HG03139 (cell line): ENCODE results near the gene TJP3.
"Not testable (repeated sequence)": the region's sequence is repeated elsewhere in the genome, so short reads cannot be mapped to it uniquely, and the experiment has no call there.

Source experiments
- ATAC-seq: cut with Tn5 transposase; IDR thresholded peaks from one replicate; pipeline ENCODE4 v1.9.1; 2021; ENCODE audit not compliant: unreplicated experiment

Gene TJP3, protein sequence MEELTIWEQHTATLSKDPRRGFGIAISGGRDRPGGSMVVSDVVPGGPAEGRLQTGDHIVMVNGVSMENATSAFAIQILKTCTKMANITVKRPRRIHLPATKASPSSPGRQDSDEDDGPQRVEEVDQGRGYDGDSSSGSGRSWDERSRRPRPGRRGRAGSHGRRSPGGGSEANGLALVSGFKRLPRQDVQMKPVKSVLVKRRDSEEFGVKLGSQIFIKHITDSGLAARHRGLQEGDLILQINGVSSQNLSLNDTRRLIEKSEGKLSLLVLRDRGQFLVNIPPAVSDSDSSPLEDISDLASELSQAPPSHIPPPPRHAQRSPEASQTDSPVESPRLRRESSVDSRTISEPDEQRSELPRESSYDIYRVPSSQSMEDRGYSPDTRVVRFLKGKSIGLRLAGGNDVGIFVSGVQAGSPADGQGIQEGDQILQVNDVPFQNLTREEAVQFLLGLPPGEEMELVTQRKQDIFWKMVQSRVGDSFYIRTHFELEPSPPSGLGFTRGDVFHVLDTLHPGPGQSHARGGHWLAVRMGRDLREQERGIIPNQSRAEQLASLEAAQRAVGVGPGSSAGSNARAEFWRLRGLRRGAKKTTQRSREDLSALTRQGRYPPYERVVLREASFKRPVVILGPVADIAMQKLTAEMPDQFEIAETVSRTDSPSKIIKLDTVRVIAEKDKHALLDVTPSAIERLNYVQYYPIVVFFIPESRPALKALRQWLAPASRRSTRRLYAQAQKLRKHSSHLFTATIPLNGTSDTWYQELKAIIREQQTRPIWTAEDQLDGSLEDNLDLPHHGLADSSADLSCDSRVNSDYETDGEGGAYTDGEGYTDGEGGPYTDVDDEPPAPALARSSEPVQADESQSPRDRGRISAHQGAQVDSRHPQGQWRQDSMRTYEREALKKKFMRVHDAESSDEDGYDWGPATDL

GRCh38 chr19:3708207-3708931 lies at the start of gene TJP3:
TSS of gene TJP3 (plus strand) at chr19:3708384. CDS start at chr19:3728433, 20,049 bp downstream.
- ATAC-seq: no peak

DNA sequence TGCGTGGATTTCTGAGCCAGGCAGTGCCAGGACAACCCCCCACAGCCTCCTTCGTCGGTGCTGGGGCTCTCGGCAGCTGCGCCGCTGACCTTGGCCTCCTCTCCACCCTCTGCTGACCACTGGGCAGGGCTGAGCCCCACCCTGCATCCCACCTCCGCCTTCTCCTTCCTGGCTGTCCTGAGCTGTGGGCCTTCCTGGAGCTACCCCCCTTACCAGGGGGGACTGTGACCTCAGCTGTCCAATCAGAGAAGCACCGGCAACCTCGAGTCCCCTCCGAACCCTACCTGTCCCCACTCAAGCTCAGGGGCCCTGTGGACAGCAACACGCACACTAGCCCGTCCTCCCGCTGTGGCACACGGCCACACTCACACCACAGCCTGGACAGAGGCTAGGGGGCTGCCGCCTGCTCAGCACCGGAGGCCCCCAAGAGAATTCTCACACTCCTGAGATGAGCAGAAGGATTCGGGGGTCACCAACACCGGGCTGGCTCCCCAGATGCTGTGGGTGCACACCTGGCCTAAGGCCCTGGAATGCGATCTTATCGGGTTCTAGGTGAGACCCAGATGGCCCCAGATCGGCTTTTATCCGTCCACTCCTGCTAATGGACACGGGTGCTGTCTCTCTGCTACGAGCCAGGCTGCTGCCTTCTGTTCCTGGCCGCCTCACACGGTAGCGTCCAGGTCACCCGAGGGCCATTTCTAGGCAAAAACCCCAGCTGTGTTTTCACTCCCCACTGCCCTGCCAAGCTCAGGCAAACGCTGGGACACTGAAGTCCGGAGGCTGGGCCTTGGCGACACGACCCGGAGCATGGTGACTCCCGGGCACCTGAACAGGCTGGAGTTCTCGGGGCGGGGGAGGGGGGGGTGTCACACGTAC lies 49.1 kb upstream of the TJP3 start:
- ATAC-seq: no peak

- no peak for ATAC-seq
Observed at GRCh38 chr19:3659746-3660112, 48.5 kb upstream of the TJP3 start.

DNA sequence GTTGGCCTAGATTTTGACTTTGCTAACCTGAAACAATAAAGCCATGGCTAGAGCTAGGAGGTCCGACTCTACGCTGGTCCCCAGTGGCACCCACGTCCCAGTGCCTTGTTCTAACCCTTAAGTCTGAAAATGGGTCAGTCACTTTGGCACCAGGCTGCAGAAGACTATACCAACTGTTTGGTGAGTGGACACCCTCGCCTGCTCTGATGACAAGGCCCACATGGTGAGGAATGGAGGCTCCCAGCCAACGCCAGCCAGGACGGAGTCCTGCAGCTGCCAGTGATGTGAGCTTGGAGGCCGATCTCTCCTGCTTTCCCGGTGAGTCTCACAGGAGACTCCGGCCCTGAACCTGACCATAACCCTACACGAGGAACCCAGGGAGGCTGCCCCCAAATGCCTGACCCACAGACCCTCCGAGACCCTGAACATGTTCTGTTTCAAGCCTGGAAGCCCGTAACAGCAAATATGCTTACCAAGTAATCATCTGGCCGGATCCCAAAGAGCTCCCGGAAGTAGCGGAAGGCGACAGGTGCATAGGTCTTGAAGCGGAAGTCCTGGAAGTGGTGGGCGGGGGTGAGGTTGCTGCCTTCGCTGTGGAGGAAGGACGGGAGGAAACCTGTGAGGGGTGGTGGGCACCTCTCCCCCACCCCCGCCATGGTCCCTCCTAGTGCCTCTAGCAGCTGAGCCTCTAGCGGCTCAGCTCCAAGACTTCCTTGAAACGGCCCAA lies 47.5 kb upstream of the TJP3 start:
- no peak for ATAC-seq

GRCh38 chr19:3661284-3662238 lies 46.6 kb upstream of the TJP3 start:
- ATAC-seq: no peak

GRCh38 chr19:3663838-3664237 lies 44.3 kb upstream of the TJP3 start:
- ATAC-seq: no peak

GRCh38 chr19:3664879-3665642 lies 43.1 kb upstream of the TJP3 start:
- no peak for ATAC-seq

DNA sequence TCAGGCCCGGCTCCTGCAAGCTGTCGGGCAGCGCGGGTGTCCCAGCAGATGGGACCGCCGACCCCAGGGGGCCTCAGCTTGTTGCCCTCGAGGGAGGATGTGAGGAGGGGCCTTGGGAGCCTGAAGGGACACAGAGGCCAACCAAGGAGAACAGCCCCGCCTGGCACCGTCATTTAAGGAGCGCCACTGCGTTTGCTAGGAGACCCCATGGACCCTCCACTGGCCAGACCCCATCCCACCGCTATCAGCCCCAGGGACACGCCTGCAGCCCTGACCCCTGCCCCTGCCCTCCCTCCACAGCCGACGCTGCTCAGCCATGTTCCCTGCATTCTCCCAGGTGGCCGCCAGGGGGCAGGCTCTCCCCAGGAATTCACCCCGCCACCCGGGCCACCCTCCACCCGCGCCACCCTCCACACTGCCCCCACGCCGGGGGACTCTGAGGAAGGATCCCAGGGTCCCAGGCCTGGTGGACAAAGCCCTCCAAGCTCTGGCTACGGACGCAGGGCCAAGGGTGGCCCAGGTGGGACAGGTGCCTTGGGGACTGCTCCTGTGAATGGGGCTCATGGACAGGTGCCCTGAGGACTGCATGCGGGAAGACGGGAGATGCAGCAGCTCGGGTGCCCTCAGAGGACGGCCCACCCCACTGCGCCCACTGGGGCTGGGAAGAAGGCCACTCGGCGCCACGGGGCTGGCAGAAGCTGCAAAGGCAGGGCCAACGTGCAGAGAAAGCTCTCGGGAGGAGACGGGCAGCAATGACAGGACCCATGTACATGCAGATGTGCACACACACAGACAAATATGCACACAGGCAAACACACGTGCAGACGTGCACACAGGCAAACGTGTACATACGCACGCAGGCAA lies 42.3 kb upstream of the TJP3 start:
- no peak for ATAC-seq

DNA sequence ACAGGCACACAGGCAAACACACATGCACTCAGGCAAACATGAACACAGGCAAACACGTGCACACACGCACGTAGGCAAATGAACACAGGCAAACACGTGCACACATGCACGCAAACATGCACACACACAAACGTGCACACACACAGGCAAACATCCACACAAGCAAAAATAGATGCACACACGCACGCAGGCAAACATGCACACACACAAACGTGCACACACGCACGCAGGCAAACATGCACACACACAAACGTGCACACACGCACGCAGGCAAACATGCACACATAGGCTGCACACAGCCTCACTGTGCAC lies 41.7 kb upstream of the TJP3 start:
- not testable (repeated sequence) for ATAC-seq

- ATAC-seq: no peak
Observed at GRCh38 chr19:3667037-3667638, 41.0 kb upstream of the TJP3 start.

DNA sequence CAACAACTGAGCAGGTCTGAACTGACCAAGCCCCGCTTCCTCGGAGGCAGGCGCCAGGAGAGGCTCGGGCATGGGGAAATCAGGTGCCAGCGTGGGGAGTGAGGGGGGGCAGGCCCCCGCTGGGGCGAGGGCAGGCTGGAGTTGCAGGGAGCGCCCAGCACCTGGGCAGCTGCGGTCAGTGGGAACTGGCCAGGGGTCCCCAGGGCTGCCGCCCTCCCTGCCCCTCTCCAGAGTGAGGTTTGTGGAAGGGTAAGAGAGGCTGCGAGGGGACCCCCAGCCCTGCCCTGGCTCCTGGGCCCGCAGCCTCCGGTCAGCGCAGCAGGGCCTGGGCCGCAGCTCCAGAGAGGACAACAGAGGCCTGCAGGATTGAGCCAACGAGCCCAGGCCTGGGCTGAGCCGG lies 40.4 kb upstream of the TJP3 start:
- no peak for ATAC-seq

GRCh38 chr19:3668331-3669081 lies 39.7 kb upstream of the TJP3 start:
- ATAC-seq: no peak

GRCh38 chr19:3669082-3669946 lies 38.9 kb upstream of the TJP3 start:
- no peak for ATAC-seq

DNA sequence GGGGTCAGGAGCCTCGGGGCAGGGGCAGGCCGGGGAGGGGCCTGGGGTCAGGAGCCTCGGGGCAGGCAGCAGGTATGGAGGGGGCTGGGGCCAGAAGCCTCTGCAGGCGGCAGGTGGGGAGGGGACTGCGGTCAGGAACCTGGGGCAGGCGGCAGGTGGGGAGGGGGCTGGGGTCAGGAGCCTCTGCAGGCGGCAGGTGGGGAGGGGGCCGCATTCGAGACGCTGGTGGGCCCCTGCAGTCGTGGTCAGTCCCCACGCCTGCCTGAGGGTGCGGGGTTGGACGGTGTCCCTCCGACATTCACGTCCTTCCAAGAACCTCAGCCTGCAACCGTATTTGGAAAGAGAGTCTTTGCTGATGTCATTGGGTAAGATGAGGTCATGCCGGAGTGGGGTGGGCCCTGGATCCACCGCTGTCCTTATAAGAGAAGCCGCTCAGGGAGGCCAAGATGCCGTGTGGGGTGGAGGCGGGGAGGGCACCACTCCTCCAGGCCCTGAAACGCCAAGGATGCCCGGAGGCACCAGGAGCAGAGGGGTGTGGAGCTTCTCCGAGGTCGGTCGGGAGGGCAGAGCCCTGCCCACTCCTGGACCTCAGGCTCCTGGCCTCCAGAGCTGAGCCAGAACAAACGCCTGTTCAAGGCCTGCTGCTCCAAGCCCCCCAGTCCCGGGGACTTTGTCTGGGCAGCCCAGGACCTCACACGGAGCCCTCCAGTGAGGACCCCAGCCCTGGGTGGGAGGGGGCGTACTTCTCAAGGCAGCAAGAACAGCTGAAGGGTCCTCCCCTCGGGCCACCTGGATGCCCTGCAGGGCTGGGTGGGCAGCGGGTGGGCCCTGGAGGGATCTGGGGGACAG lies 38.0 kb upstream of the TJP3 start:
- no peak for ATAC-seq
